C4-2B (cell line): ENCODE results near the gene TPCN2.

Experiments used
- CTCF ChIP-seq: fragments of 450-650 bp; conservative IDR thresholded peaks from 2 replicates; pipeline ENCODE4 v1.5.1; 2017; ENCODE audit warnings: mild to moderate bottlenecking
- ZFX ChIP-seq: fragments of 450-650 bp; IDR thresholded peaks from 2 replicates; pipeline ENCODE4 v1.6.1; 2017

- TF ChIP-seq CTCF (no peak), ZFX (no peak)
Observed at GRCh38 chr11:69012092-69013008, 36.4 kb upstream of the TPCN2 start.
